Karpas-422 (cell line): Measurements from ENCODE around the gene TRIM10. TPM values are rescaled to one million over a fixed set of nuclear protein-coding genes. Genes with fewer than 3 reads are reported as not detected.
A peak's percentile ranks its signal among the peaks of the same experiment; 100 is the strongest.

Experiments
- DNase-seq: peaks from one replicate; pipeline ENCODE4 v3.0.0-alpha.2; 2015
- H2AFZ ChIP-seq: fragments of 200-600 bp; sonication (generic); 2 replicates; pipeline ENCODE4 v1.6.1; 2014; ENCODE audit warnings: antibody characterized with exemption, low read length, mixed read lengths
- H3K27ac ChIP-seq: fragments of 200-600 bp; sonication (generic); 2 replicates; pipeline ENCODE4 v1.5.1; 2014; ENCODE audit warnings: mild to moderate bottlenecking, low read length, moderate library complexity
- H3K27me3 ChIP-seq: fragments of 200-600 bp; sonication (generic); 2 replicates; pipeline ENCODE4 v1.6.1; 2014; ENCODE audit warnings: low read length, mixed read lengths
- H3K36me3 ChIP-seq: fragments of 200-600 bp; sonication (generic); 2 replicates; pipeline ENCODE4 v1.6.1; 2014; ENCODE audit warnings: low read length, mixed read lengths; ENCODE audit not compliant: insufficient read depth
- H3K4me1 ChIP-seq: fragments of 200-600 bp; sonication (generic); 2 replicates; pipeline ENCODE4 v1.6.1; 2014; ENCODE audit warnings: mild to moderate bottlenecking, low read length, mixed read lengths
- H3K4me2 ChIP-seq: fragments of 200-600 bp; sonication (generic); 2 replicates; pipeline ENCODE4 v1.6.1; 2014; ENCODE audit warnings: low read length, low read depth, mild to moderate bottlenecking; ENCODE audit not compliant: poor library complexity, severe bottlenecking
- H3K4me3 ChIP-seq: fragments of 200-600 bp; sonication (generic); 2 replicates; pipeline ENCODE4 v1.5.1; 2014; ENCODE audit warnings: mild to moderate bottlenecking, antibody characterized with exemption, low read length, mixed read lengths
- H3K79me2 ChIP-seq: fragments of 200-600 bp; sonication (generic); 2 replicates; pipeline ENCODE4 v1.6.1; 2014; ENCODE audit warnings: mild to moderate bottlenecking, low read length, mixed read lengths
- H3K9ac ChIP-seq: fragments of 200-600 bp; sonication (generic); 2 replicates; pipeline ENCODE4 v1.6.0; 2014; ENCODE audit warnings: low read length
- H3K9me2 ChIP-seq: fragments of 200-600 bp; sonication (generic), shearing (Covaris generic); replicated peaks from 2 replicates; pipeline ENCODE4 v1.6.0; 2014; ENCODE audit warnings: mild to moderate bottlenecking, low read length, moderate library complexity; ENCODE audit not compliant: insufficient read depth
- H3K9me3 ChIP-seq: fragments of 300-700, 200-600 bp; sonication (generic); 2 replicates; pipeline ENCODE4 v1.6.1; 2014; ENCODE audit warnings: low read length, mixed read lengths
- H4K20me1 ChIP-seq: fragments of 200-600 bp; sonication (generic); 2 replicates; pipeline ENCODE4 v1.6.1; 2014; ENCODE audit warnings: mild to moderate bottlenecking, antibody characterized with exemption, low read length, low read depth; ENCODE audit not compliant: insufficient read depth
- small RNA-seq: library from RNA; depleted of rRNA; stranded (forward); fragments of <200 nt; gene quantifications from one replicate; pipeline ENCODE3, GENCODE V24; 2014
- total RNA-seq: library from RNA; depleted of rRNA; stranded (reverse); fragments of >200 nt; shearing (Covaris generic); gene quantifications from 2 replicates; pipeline ENCODE4 v1.2.3, GENCODE V29; 2014; ENCODE audit warnings: low replicate concordance; rRNA removed

TRIM10 gene
- total RNA-seq, 1 experiment from 2014 or later, result not detected

- H3K4me2 ChIP-seq, result peak overlapping the region; percentile 76
- no peaks in the 10 kb centered on the region for H3K36me3 ChIP-seq
- peaks cover 37% of the 10 kb centered on the region for H3K4me1 ChIP-seq
- no peaks in the 10 kb centered on the region for H3K79me2 ChIP-seq
- H3K4me3 ChIP-seq, result peak overlapping the region; percentile 63
- peak overlapping the region; percentile 96 for H2AFZ ChIP-seq
- DNase-seq, result peak; percentile 95
- no peaks in the 10 kb centered on the region for H4K20me1 ChIP-seq
- no peaks in the 10 kb centered on the region for H3K27me3 ChIP-seq
- H3K9me2 ChIP-seq, result no peaks in the 10 kb centered on the region
- H3K27ac ChIP-seq, result no peak overlapping the region
- no peaks in the 10 kb centered on the region for H3K9me3 ChIP-seq
- H3K9ac ChIP-seq, result peak overlapping the region; percentile 58
Observed at GRCh38 chr6:30102970-30103871, 57.8 kb downstream of the TRIM10 start.

- Histone ChIP-seq H3K79me2 (no peaks in the 10 kb centered on the region), H2AFZ (peak overlapping the region; percentile 96; the same call in 1 of the 2 replicates), H3K27me3 (no peaks in the 10 kb centered on the region), H3K9ac (peak overlapping the region; percentile 49; the same call in 1 of the 2 replicates), H3K4me1 (peaks cover 37% of the 10 kb centered on the region), H3K9me3 (no peaks in the 10 kb centered on the region), H3K4me2 (peak overlapping the region; percentile 76), H3K27ac (no peak overlapping the region), H3K4me3 (peak overlapping the region; percentile 53; the same call in 1 of the 2 replicates), H3K36me3 (no peaks in the 10 kb centered on the region), H4K20me1 (no peaks in the 10 kb centered on the region), H3K9me2 (no peaks in the 10 kb centered on the region)
- DNase-seq, result no peak
Observed at GRCh38 chr6:30102414-30102969, 58.5 kb downstream of the TRIM10 start.

Small RNAs within 50 kb of the gene (small RNA-seq; reads per million reads assigned to genes)
- not detected for gene RF00554

Other genes starting within 250 kb of the TRIM10 start
- gene HLA-A, start 218.7 kb downstream of the TRIM10 start, total RNA-seq, result 739 and 1,496 TPM in 2 replicates
- 64.3 and 85.1 TPM in 2 replicates for gene POLR1H, start 99.9 kb downstream of the TRIM10 start, total RNA-seq
- gene PPP1R11, start 94.0 kb downstream of the TRIM10 start, total RNA-seq, result 26.6 and 31.5 TPM in 2 replicates
- not detected in 2 replicates for gene RNF39, start 85.4 kb downstream of the TRIM10 start, total RNA-seq
- not detected in 2 replicates for gene TRIM31, start 48.1 kb downstream of the TRIM10 start, total RNA-seq
- not detected in 2 replicates for gene TRIM40, start 25.1 kb downstream of the TRIM10 start, total RNA-seq
- gene TRIM15, start 2.3 kb upstream of the TRIM10 start, total RNA-seq, result not detected in 2 replicates
- 37.0 and 49.7 TPM in 2 replicates for gene TRIM26, start 52.2 kb upstream of the TRIM10 start, total RNA-seq
- 16.2 and 22.1 TPM in 2 replicates for gene TRIM39, start 165.7 kb upstream of the TRIM10 start, total RNA-seq
- 71.3 and 78.2 TPM in 2 replicates for gene RPP21, start 183.9 kb upstream of the TRIM10 start, total RNA-seq